HepG2 (cell line): ENCODE measurements around the gene RNF4. TPM values are rescaled to one million over a fixed set of nuclear protein-coding genes. Genes with fewer than 3 reads are reported as not detected.

Source experiments
- ATAC-seq: fragments of 200-7000 bp; cut with Tn5 transposase; 3 replicates; pipeline ENCODE4 v1.9.1; 2020; ENCODE audit warnings: mild to moderate bottlenecking, moderate library complexity
- BruUV-seq: library from RNA; stranded (reverse); fragments of 400-500 nt; replicated peaks from 2 replicates; lab custom pipeline; 2021; lab: Mats Ljungman, UMichigan
- CTCF ChIA-PET: fragments of 300-600 bp; formaldehyde crosslinking; extraction: SDS; loops from one replicate; lab custom pipeline; 2021; ENCODE audit warnings: low total read pairs, inconsistent platforms, low intra/inter-chr PET ratio; lab: Yijun Ruan, JAX
- POLR2A ChIA-PET: fragments of 350-600 bp; sonication (Branson Sonifier 250); formaldehyde crosslinking; loops from one replicate; lab custom pipeline; 2020; ENCODE audit warnings: antibody characterized with exemption, inconsistent platforms; lab: Yijun Ruan, JAX
- DNase-seq: peaks from one replicate; pipeline ENCODE4 v3.0.0-alpha.2; 2015; ENCODE audit warnings: low spot score
- FAIRE-seq: peaks from 3 replicates; lab custom pipeline; 2011; peaks lifted over from hg19 to GRCh38; lab: Jason Lieb, UNC
- H2AFZ ChIP-seq: one replicate; pipeline ENCODE4 v1.6.1; 2011; ENCODE audit warnings: low read length, inconsistent platforms
- H3K27ac ChIP-seq: fragments of 300-600 bp; 3 replicates; pipeline ENCODE4 v1.8.0; 2011; ENCODE audit warnings: mixed run types, mild to moderate bottlenecking, mixed read lengths, low read length, inconsistent platforms; ENCODE audit not compliant: insufficient read depth; ENCODE audit errors: extremely low read length
- H3K27me3 ChIP-seq, 2 experiments: fragments of 200-600 bp in 1 of 2; 2 replicates in 1 of 2; 3 replicates in 1 of 2; pipeline versions ENCODE4 v1.6.0 to v1.8.0; 2011; ENCODE audit warnings: low read length in 2 of 2, mild to moderate bottlenecking in 2 of 2, moderate library complexity in 2 of 2, inconsistent platforms in 1 of 2; ENCODE audit not compliant: insufficient read depth in 2 of 2, control insufficient read depth in 1 of 2
- H3K36me3 ChIP-seq, 2 experiments: fragments of 200-600 bp in 1 of 2; replicated peaks in 1 of 2; 2 replicates in 1 of 2; 3 replicates in 1 of 2; pipeline versions ENCODE4 v1.5.1 to v1.8.0; 2011; ENCODE audit warnings: low read length in 2 of 2, inconsistent platforms in 1 of 2; ENCODE audit not compliant: insufficient read depth in 2 of 2, control insufficient read depth in 1 of 2
- H3K4me1 ChIP-seq: 2 replicates; pipeline ENCODE4 v1.5.1; 2012; ENCODE audit warnings: low read length, inconsistent platforms; ENCODE audit not compliant: insufficient read depth
- H3K4me2 ChIP-seq: 2 replicates; pipeline ENCODE4 v1.6.0; 2011; ENCODE audit warnings: low read depth, low read length, inconsistent platforms
- H3K4me3 ChIP-seq, 3 experiments: fragments of 200-600 bp in 1 of 3; sonication (generic), shearing (Covaris generic) in 1 of 3; replicated peaks in 1 of 3; 2 replicates each; pipeline ENCODE4 v1.5.1; 2011 to 2016; ENCODE audit warnings: low read length in 3 of 3, inconsistent platforms in 2 of 3, low read depth in 2 of 3, mild to moderate bottlenecking in 2 of 3, control low read depth in 1 of 3, mixed read lengths in 1 of 3; ENCODE audit not compliant: insufficient read depth in 1 of 3
- H3K79me2 ChIP-seq: one replicate; pipeline ENCODE4 v1.6.1; 2011; ENCODE audit warnings: low read length, inconsistent platforms; ENCODE audit not compliant: insufficient read depth
- H3K9ac ChIP-seq: 2 replicates; pipeline ENCODE4 v1.6.0; 2011; ENCODE audit warnings: mild to moderate bottlenecking, low read depth, low read length, inconsistent platforms; ENCODE audit not compliant: insufficient read depth
- H3K9me3 ChIP-seq: 2 replicates; pipeline ENCODE4 v1.5.1; 2012; ENCODE audit warnings: mild to moderate bottlenecking, low read length
- H4K20me1 ChIP-seq: 2 replicates; pipeline ENCODE4 v1.6.0; 2011; ENCODE audit warnings: inconsistent platforms, mild to moderate bottlenecking, low read length, moderate library complexity; ENCODE audit not compliant: insufficient read depth
- HMG20A ChIP-seq: IDR thresholded peaks from 2 replicates; pipeline ENCODE4 v1.6.1; 2016; ENCODE audit warnings: borderline replicate concordance
- KLF13 ChIP-seq: sonication (generic); formaldehyde crosslinking; IDR thresholded peaks from 2 replicates; pipeline ENCODE4 v1.4.0; 2020; ENCODE audit warnings: mild to moderate bottlenecking, missing genetic modification reagents
- PHB2 ChIP-seq: fragments of 450-650 bp; IDR thresholded peaks from 2 replicates; pipeline ENCODE4 v1.6.1; 2018; ENCODE audit not compliant: partially characterized antibody
- SYNCRIP ChIP-seq: fragments of 200-400 bp; formaldehyde crosslinking; IDR thresholded peaks from 2 replicates; pipeline ENCODE4 v1.6.1; 2018; ENCODE audit warnings: mild to moderate bottlenecking, low read depth, low read length; ENCODE audit not compliant: insufficient read depth
- ZNF276 ChIP-seq: sonication (generic); formaldehyde crosslinking; IDR thresholded peaks from 2 replicates; pipeline ENCODE4 v1.4.0; 2020; ENCODE audit warnings: mild to moderate bottlenecking, low read depth, missing genetic modification reagents
- ZNF512 ChIP-seq: sonication (generic); formaldehyde crosslinking; IDR thresholded peaks from 2 replicates; pipeline ENCODE4 v1.4.0; 2020; ENCODE audit warnings: mild to moderate bottlenecking, missing genetic modification reagents
- ZNF737 ChIP-seq: sonication (generic); formaldehyde crosslinking; IDR thresholded peaks from 2 replicates; pipeline ENCODE4 v1.5.0; 2020; ENCODE audit warnings: missing genetic modification reagents, mild to moderate bottlenecking, borderline replicate concordance
- ZNF800 ChIP-seq: sonication (generic); formaldehyde crosslinking; IDR thresholded peaks from 2 replicates; pipeline ENCODE4 v1.4.0; 2020; ENCODE audit warnings: missing genetic modification reagents
- WGBS: methylation state at CpG from one replicate; pipeline ENCODE4 v1.1.6; 2017; ENCODE audit warnings: low lambda C conversion rate; 5-methylcytosine and 5-hydroxymethylcytosine counted together
- in situ Hi-C: cut with HindIII; loops from 2 replicates; pipeline ENCODE4 v1.10.0; 2017; ENCODE audit warnings: low pct_unique_long_range_greater_than_20kb; ENCODE audit not compliant: extremely low pct_ligation_motif_present
- intact Hi-C: fragments of 100-400 bp; cut with micrococcal nuclease; formaldehyde crosslinking; loops from one replicate; pipeline ENCODE4 v1.10.0; 2022; ENCODE audit not compliant: unreplicated experiment
- polyA plus RNA-seq, 8 experiments: library from polyadenylated mRNA; depleted of rRNA in 3 of 8; stranded (reverse) in 7 of 8; unstranded in 1 of 8; fragments of >200 nt; fragmentation: Illumina TruSeq in 4 of 8; extraction: Trizol in 4 of 8; gene quantifications; 2 replicates each; pipeline versions ENCODE4 v1.2.1 to v1.2.3, GENCODE V29; 2011 to 2016; ENCODE audit warnings: low read depth in 4 of 8, missing spikeins in 1 of 8, mixed read lengths in 1 of 8; ENCODE audit not compliant: insufficient read depth in 1 of 8
- total RNA-seq, 5 experiments: library from RNA; depleted of rRNA; stranded (reverse); fragments of >200 nt; fragmentation: Illumina TruSeq; extraction: Trizol; gene quantifications; 2 replicates each; pipeline ENCODE4 v1.2.3, GENCODE V29; 2016; ENCODE audit warnings: low read depth in 1 of 5
- TF ChIP-seq, protein P1 (sequence below): sonication (generic); formaldehyde crosslinking; conservative IDR thresholded peaks from 2 replicates; pipeline ENCODE4 v1.4.0; 2020; ENCODE audit warnings: missing genetic modification reagents
- TF ChIP-seq, protein P2 (sequence below): sonication (generic); formaldehyde crosslinking; IDR thresholded peaks from 2 replicates; pipeline ENCODE4 v1.5.0; 2020; ENCODE audit warnings: missing genetic modification reagents
- TF ChIP-seq, protein P3 (sequence below): sonication (generic); formaldehyde crosslinking; IDR thresholded peaks from 2 replicates; pipeline ENCODE4 v1.5.0; 2020; ENCODE audit warnings: mild to moderate bottlenecking, missing genetic modification reagents
- TF ChIP-seq, protein P4 (sequence below): sonication (generic); formaldehyde crosslinking; IDR thresholded peaks from 2 replicates; pipeline ENCODE4 v1.4.0; 2020; ENCODE audit warnings: missing genetic modification reagents, low read depth, mild to moderate bottlenecking, borderline replicate concordance

The RNF4 gene
- total and polyA plus RNA-seq, 2 of the 13 experiments (the other 11 are each of a cell fraction or from before 2014, with no cell fraction given), result 38.1 to 45.1 TPM

DNA sequence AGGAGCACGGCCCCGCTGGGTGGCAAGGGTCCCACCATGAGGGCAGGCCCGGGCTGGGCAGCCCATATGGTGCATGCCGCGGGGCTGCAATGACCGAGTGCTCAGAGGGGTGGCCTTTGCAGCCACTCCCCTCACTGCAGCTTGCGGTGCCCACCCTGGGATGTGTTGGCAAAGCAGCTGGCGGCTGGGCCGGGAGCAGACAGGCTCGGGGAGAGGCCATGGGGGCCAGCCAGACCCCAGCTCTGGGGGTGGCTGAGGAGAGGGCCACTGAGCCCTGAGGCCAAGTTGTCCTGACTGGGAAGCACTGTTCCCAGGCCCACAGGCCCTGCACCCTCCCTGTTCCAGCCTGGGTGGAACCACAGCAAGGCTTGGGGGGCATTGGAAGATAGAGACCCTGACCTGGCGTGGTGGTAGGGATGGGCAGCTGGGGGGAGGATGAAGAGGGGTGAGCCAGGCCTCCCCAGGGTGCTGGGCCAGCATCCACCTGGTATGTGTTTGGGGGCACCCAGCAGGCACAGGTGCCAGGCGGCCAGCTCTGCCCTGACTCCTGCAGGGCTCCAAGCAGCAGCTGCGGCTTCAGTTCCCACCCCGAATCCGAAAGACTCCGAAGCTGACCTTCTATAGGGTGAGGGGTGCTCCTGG is 18.4 kb upstream of the RNF4 start:
- ChIA-PET POLR2A (no interaction called here), CTCF (no interaction called here)
- Histone ChIP-seq H3K4me3 (no peak overlapping the region), H2AFZ (no peak overlapping the region), H3K27me3 (peaks cover 4 to 37% of the 10 kb centered on the region in 2 experiments; a peak in 4 of 5 replicates), H3K4me1 (peaks cover 12% of the 10 kb centered on the region), H4K20me1 (no peaks in the 10 kb centered on the region), H3K9me3 (no peaks in the 10 kb centered on the region), H3K4me2 (no peak overlapping the region), H3K79me2 (no peaks in the 10 kb centered on the region), H3K36me3 (no peaks in the 10 kb centered on the region), H3K27ac (no peak overlapping the region), H3K9ac (no peak overlapping the region)
- intact Hi-C loops, result no loop called here
- no TSS peak for BruUV-seq
- FAIRE-seq (no peak), DNase-seq (no peak), ATAC-seq (peak; percentile 11; the same call in 1 of the 3 replicates)
- WGBS, result 50% methylated on average over 2 of the region's 16 CpGs
- in situ Hi-C loops, result no loop called here
- TF ChIP-seq, protein P1, sequence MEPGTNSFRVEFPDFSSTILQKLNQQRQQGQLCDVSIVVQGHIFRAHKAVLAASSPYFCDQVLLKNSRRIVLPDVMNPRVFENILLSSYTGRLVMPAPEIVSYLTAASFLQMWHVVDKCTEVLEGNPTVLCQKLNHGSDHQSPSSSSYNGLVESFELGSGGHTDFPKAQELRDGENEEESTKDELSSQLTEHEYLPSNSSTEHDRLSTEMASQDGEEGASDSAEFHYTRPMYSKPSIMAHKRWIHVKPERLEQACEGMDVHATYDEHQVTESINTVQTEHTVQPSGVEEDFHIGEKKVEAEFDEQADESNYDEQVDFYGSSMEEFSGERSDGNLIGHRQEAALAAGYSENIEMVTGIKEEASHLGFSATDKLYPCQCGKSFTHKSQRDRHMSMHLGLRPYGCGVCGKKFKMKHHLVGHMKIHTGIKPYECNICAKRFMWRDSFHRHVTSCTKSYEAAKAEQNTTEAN (CRISPR knock-in tag), result no peak
- TF ChIP-seq PHB2 (no peak), ZNF800 (no peak), KLF13 (CRISPR knock-in tag) (no peak), HMG20A (no peak), ZNF276 (CRISPR knock-in tag) (no peak), SYNCRIP (no peak), ZNF737 (no peak), ZNF512 (CRISPR knock-in tag) (no peak)
- TF ChIP-seq, protein P2, sequence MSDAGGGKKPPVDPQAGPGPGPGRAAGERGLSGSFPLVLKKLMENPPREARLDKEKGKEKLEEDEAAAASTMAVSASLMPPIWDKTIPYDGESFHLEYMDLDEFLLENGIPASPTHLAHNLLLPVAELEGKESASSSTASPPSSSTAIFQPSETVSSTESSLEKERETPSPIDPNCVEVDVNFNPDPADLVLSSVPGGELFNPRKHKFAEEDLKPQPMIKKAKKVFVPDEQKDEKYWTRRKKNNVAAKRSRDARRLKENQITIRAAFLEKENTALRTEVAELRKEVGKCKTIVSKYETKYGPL (CRISPR knock-in tag), result no peak
- TF ChIP-seq, protein P3, sequence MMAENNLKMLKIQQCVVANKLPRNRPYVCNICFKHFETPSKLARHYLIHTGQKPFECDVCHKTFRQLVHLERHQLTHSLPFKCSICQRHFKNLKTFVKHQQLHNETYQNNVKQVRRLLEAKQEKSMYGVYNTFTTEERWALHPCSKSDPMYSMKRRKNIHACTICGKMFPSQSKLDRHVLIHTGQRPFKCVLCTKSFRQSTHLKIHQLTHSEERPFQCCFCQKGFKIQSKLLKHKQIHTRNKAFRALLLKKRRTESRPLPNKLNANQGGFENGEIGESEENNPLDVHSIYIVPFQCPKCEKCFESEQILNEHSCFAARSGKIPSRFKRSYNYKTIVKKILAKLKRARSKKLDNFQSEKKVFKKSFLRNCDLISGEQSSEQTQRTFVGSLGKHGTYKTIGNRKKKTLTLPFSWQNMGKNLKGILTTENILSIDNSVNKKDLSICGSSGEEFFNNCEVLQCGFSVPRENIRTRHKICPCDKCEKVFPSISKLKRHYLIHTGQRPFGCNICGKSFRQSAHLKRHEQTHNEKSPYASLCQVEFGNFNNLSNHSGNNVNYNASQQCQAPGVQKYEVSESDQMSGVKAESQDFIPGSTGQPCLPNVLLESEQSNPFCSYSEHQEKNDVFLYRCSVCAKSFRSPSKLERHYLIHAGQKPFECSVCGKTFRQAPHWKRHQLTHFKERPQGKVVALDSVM, result no peak
- TF ChIP-seq, protein P4, sequence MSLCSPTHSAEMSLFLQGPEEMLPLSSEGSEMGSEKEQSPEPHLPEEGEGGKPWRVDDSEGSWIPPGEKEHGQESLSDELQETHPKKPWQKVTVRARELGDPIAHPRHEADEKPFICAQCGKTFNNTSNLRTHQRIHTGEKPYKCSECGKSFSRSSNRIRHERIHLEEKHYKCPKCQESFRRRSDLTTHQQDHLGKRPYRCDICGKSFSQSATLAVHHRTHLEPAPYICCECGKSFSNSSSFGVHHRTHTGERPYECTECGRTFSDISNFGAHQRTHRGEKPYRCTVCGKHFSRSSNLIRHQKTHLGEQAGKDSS (CRISPR knock-in tag), result no peak
